ENCODE data around the gene LUZP4.
"Not testable (repeated sequence)": the region's sequence is repeated elsewhere in the genome, so short reads cannot be mapped to it uniquely, and the experiment has no call there.

LUZP4 gene

GRCh38 chrX:115332832-115333231, 43.3 kb downstream of the LUZP4 start:
- Histone ChIP-seq H3K9ac (no peak overlapping the region), H3K27ac (no peak overlapping the region), H3K27me3 (peaks cover 81% of the 10 kb centered on the region), H3K4me3 (no peak overlapping the region), H4K20me1 (no peaks in the 10 kb centered on the region), H3K4me2 (peak overlapping the region; percentile 6; the same call in 1 of the 2 replicates), H3K36me3 (no peaks in the 10 kb centered on the region), H3K9me3 (no peaks in the 10 kb centered on the region), H3K4me1 (peaks cover 32% of the 10 kb centered on the region)
- no peak for TF ChIP-seq Cebpa-rat (IDR thresholded peaks at IDR 0.05)

- H3K27me3 ChIP-seq = peaks cover 81% of the 10 kb centered on the region
- peak overlapping the region; percentile 39; the same call in 1 of the 2 replicates for H3K4me2 ChIP-seq
- no peaks in the 10 kb centered on the region for H3K36me3 ChIP-seq
- no peak overlapping the region for H3K4me3 ChIP-seq
- H3K27ac ChIP-seq = no peak overlapping the region
- peaks cover 32% of the 10 kb centered on the region for H3K4me1 ChIP-seq
- H3K9ac ChIP-seq = no peak overlapping the region
- TF ChIP-seq Cebpa-rat (IDR thresholded peaks at IDR 0.05) = no peak
- no peaks in the 10 kb centered on the region for H3K9me3 ChIP-seq
- H4K20me1 ChIP-seq = no peaks in the 10 kb centered on the region
Measured at GRCh38 chrX:115333446-115333845, 43.9 kb downstream of the LUZP4 start.

GRCh38 chrX:115337491-115338144, 48.1 kb downstream of the LUZP4 start:
- H3K4me1 ChIP-seq = peaks cover 12% of the 10 kb centered on the region; the same call in 1 of the 2 replicates
- peaks cover 97% of the 10 kb centered on the region for H3K27me3 ChIP-seq
- H3K4me2 ChIP-seq = no peak overlapping the region
- no peaks in the 10 kb centered on the region for H4K20me1 ChIP-seq
- H3K9me3 ChIP-seq = no peaks in the 10 kb centered on the region
- H3K4me3 ChIP-seq = no peak overlapping the region
- no peaks in the 10 kb centered on the region for H3K36me3 ChIP-seq
- H3K9ac ChIP-seq = no peak overlapping the region
- H3K27ac ChIP-seq = no peak overlapping the region
- no peak for TF ChIP-seq Cebpa-rat (IDR thresholded peaks at IDR 0.05)

GRCh38 chrX:115339441-115340025, 50.0 kb downstream of the LUZP4 start:
- Histone ChIP-seq H3K4me3 (no peak overlapping the region), H3K4me1 (no peaks in the 10 kb centered on the region), H3K27me3 (peaks cover 96% of the 10 kb centered on the region), H3K9ac (no peak overlapping the region), H3K27ac (no peak overlapping the region), H3K4me2 (no peak overlapping the region), H3K9me3 (no peaks in the 10 kb centered on the region), H3K36me3 (no peaks in the 10 kb centered on the region), H4K20me1 (no peaks in the 10 kb centered on the region)
- TF ChIP-seq Cebpa-rat (IDR thresholded peaks at IDR 0.05) = no peak

- H3K27ac ChIP-seq = no peak overlapping the region
Measured at GRCh38 chrX:115341421-115341820, 51.9 kb downstream of the LUZP4 start.

GRCh38 chrX:115344885-115345614, 55.5 kb downstream of the LUZP4 start:
- Histone ChIP-seq H3K4me3 (no peak overlapping the region), H3K4me2 (no peak overlapping the region), H4K20me1 (no peaks in the 10 kb centered on the region), H3K27me3 (peaks cover 63% of the 10 kb centered on the region), H3K4me1 (peaks cover 7% of the 10 kb centered on the region; the same call in 1 of the 2 replicates), H3K9me3 (peaks cover 21% of the 10 kb centered on the region), H3K27ac (no peak overlapping the region), H3K9ac (no peak overlapping the region), H3K36me3 (no peaks in the 10 kb centered on the region)
- TF ChIP-seq Cebpa-rat (IDR thresholded peaks at IDR 0.05) = no peak

More at GRCh38 chrX:115341421-115341820, 51.9 kb downstream of the LUZP4 start:
- peaks cover 7% of the 10 kb centered on the region; the same call in 1 of the 2 replicates for H3K4me1 ChIP-seq
- no peak overlapping the region for H3K4me3 ChIP-seq
- H4K20me1 ChIP-seq = no peaks in the 10 kb centered on the region
- H3K4me2 ChIP-seq = no peak overlapping the region
- peaks cover 93% of the 10 kb centered on the region for H3K27me3 ChIP-seq
- no peaks in the 10 kb centered on the region for H3K36me3 ChIP-seq
- H3K9me3 ChIP-seq = no peaks in the 10 kb centered on the region
- TF ChIP-seq Cebpa-rat (IDR thresholded peaks at IDR 0.05) = no peak
- no peak overlapping the region for H3K9ac ChIP-seq

GRCh38 chrX:115345615-115346014, 56.1 kb downstream of the LUZP4 start:
- Histone ChIP-seq H3K4me1 (peaks cover 7% of the 10 kb centered on the region; the same call in 1 of the 2 replicates), H3K4me3 (no peak overlapping the region), H4K20me1 (no peaks in the 10 kb centered on the region), H3K9ac (no peak overlapping the region), H3K27ac (no peak overlapping the region), H3K4me2 (no peak overlapping the region), H3K9me3 (peaks cover 26% of the 10 kb centered on the region), H3K36me3 (no peaks in the 10 kb centered on the region), H3K27me3 (peaks cover 63% of the 10 kb centered on the region)
- TF ChIP-seq Cebpa-rat (IDR thresholded peaks at IDR 0.05) = no peak

- not testable (repeated sequence) for H4K20me1 ChIP-seq
Measured at GRCh38 chrX:115346738-115347137, 57.2 kb downstream of the LUZP4 start.

GRCh38 chrX:115348446-115349225, 59.1 kb downstream of the LUZP4 start:
- H3K9me3 ChIP-seq = peaks cover 28% of the 10 kb centered on the region
- no peak overlapping the region for H3K9ac ChIP-seq
- H3K4me1 ChIP-seq = peaks cover 7% of the 10 kb centered on the region; the same call in 1 of the 2 replicates
- H3K36me3 ChIP-seq = no peaks in the 10 kb centered on the region
- H4K20me1 ChIP-seq = no peaks in the 10 kb centered on the region
- no peak overlapping the region for H3K4me2 ChIP-seq
- no peak overlapping the region for H3K27ac ChIP-seq
- peaks cover 51% of the 10 kb centered on the region for H3K27me3 ChIP-seq
- no peak overlapping the region for H3K4me3 ChIP-seq
- TF ChIP-seq Cebpa-rat (IDR thresholded peaks at IDR 0.05) = no peak

More at GRCh38 chrX:115346738-115347137, 57.2 kb downstream of the LUZP4 start:
- peaks cover 28% of the 10 kb centered on the region for H3K9me3 ChIP-seq
- not testable (repeated sequence) for H3K9ac ChIP-seq, H3K4me2 ChIP-seq, H3K27ac ChIP-seq, H3K36me3 ChIP-seq, H3K4me1 ChIP-seq, H3K4me3 ChIP-seq
- H3K27me3 ChIP-seq = peaks cover 62% of the 10 kb centered on the region
